Measurements from ENCODE around the gene BTN1A1. TPM values are rescaled to one million over a fixed set of nuclear protein-coding genes. Genes with fewer than 3 reads are reported as not detected.

BTN1A1 gene
- total and polyA plus RNA-seq, 9 of the 15 experiments (the other 6 are each of a cell fraction or from before 2014, with no cell fraction given), result 0.01 to 0.15 (median 0.06) TPM; not detected in 4

DNA sequence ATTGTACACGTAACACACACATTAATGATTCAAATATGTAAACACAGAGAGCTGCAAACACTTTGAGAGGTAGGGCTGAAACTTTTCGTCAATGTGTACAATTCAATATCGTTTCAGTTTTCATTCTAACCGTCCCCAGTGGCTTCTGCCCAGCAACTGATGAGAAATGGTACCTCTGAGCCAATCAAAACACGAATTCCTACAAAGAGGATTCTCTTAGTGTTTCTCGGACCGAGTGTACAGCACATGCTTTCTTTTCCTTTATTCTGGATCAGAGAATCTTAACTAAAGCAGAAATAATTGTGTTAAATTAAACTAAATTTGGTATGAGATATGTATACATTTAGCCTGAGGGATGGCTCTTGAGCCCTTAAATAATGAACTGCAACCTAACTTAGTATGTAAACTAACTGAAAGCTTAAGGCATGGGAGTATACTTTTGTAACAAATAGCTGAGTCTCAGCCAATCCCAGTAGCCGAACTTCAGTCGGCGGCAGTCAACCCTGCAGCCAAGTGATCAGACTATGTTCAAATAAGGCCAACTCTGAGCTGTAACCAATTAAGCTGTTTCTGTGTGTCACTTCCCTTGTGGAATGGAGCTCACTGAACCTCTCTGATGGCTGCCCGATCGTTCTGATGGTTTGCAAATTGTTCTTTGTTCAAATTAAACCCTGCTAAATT, 26.2 kb upstream of the BTN1A1 start (continued):
- TF ChIP-seq RB1 (IDR thresholded peaks at IDR 0.05; ENCODE audit: low read depth) (no peak), MXI1 (IDR thresholded peaks at IDR 0.05; ENCODE audit: low read depth, low read length) (no peak), KLF10 (CRISPR knock-in tag; IDR thresholded peaks at IDR 0.05) (no peak), KDM5B (IDR thresholded peaks at IDR 0.05; ENCODE audit: insufficient replicate concordance, low read depth, low read length) (peak; percentile 82), ZNF124 (CRISPR knock-in tag; IDR thresholded peaks at IDR 0.05) (no peak), SRSF1 (IDR thresholded peaks at IDR 0.05; ENCODE audit: low read depth, low read length) (no peak), SOX6 (IDR thresholded peaks at IDR 0.05) (peak; percentile 38; the same call in 1 of the 2 replicates), CEBPG (CRISPR knock-in tag; IDR thresholded peaks at IDR 0.05) (no peak), CEBPG (tag; conservative IDR thresholded peaks at IDR 0.05 in 1 of 2, IDR thresholded peaks at IDR 0.05 in 1 of 2) (peak in 1 of 2 experiments; percentile 34; a peak in 1 of 4 replicates), RBFOX2 (IDR thresholded peaks at IDR 0.05; ENCODE audit: low read depth, low read length) (peak; percentile 45; the same call in 1 of the 2 replicates), ZNF785 (CRISPR knock-in tag; IDR thresholded peaks at IDR 0.05) (no peak), HOXB6 (CRISPR knock-in tag; IDR thresholded peaks at IDR 0.05; ENCODE audit: borderline replicate concordance) (no peak), ZKSCAN3 (CRISPR knock-in tag; IDR thresholded peaks at IDR 0.05) (no peak), ZNF354B (CRISPR knock-in tag; IDR thresholded peaks at IDR 0.05) (no peak), ZNF444 (CRISPR knock-in tag; IDR thresholded peaks at IDR 0.05) (no peak), CSDE1 (IDR thresholded peaks at IDR 0.05) (peak in 1 of 2 experiments; percentile 68; a peak in 2 of 4 replicates), ZNF253 (CRISPR knock-in tag; conservative IDR thresholded peaks at IDR 0.05) (no peak)
- TF ChIP-seq, protein P1, sequence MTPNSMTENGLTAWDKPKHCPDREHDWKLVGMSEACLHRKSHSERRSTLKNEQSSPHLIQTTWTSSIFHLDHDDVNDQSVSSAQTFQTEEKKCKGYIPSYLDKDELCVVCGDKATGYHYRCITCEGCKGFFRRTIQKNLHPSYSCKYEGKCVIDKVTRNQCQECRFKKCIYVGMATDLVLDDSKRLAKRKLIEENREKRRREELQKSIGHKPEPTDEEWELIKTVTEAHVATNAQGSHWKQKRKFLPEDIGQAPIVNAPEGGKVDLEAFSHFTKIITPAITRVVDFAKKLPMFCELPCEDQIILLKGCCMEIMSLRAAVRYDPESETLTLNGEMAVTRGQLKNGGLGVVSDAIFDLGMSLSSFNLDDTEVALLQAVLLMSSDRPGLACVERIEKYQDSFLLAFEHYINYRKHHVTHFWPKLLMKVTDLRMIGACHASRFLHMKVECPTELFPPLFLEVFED (CRISPR knock-in tag; conservative IDR thresholded peaks at IDR 0.05), result no peak
